Activated CD4-positive, alpha-beta T cell treated with anti-CD3 and anti-CD28 coated beads, Interleukin-2, amount 50 U/mL, for 48 hours (primary cell): ENCODE results near the gene KNCN.

Experiments
- DNase-seq, 2 experiments: peaks; one replicate each; pipeline ENCODE4 v3.0.0-alpha.2; 2020

KNCN gene

GRCh38 chr1:46543761-46544560 is 7.5 kb downstream of the KNCN start:
- no peak for DNase-seq

GRCh38 chr1:46543382-46543760 is 8.1 kb downstream of the KNCN start:
- DNase-seq, result no peak

- DNase-seq, result no peak
These were observed 11.5 kb downstream of the KNCN start for GRCh38 chr1:46539972-46540371.

- no peak for DNase-seq
These were observed 13.3 kb downstream of the KNCN start for GRCh38 chr1:46538147-46538546.

GRCh38 chr1:46537651-46538050 is 13.8 kb downstream of the KNCN start:
- no peak for DNase-seq

GRCh38 chr1:46536527-46536926 is 14.9 kb downstream of the KNCN start:
- no peak for DNase-seq

- DNase-seq, result peak; percentile 41 to 54
These were observed 16.4 kb downstream of the KNCN start for GRCh38 chr1:46535063-46535462.

- DNase-seq, result peak; percentile 35 to 44
These were observed 18.1 kb downstream of the KNCN start for GRCh38 chr1:46533179-46533864.

GRCh38 chr1:46532498-46533178 is 18.8 kb downstream of the KNCN start:
- peak; percentile 75 to 78 for DNase-seq

GRCh38 chr1:46532095-46532494 is 19.4 kb downstream of the KNCN start:
- DNase-seq, result peak in 1 of 2 experiments; percentile 17

- DNase-seq, result no peak
These were observed 20.5 kb downstream of the KNCN start for GRCh38 chr1:46530791-46531409.

- no peak for DNase-seq
These were observed 21.1 kb downstream of the KNCN start for GRCh38 chr1:46530311-46530710.

GRCh38 chr1:46529031-46529630 is 22.3 kb downstream of the KNCN start:
- no peak for DNase-seq

GRCh38 chr1:46528297-46528955 is 23.0 kb downstream of the KNCN start:
- no peak for DNase-seq

GRCh38 chr1:46527474-46528296 is 23.8 kb downstream of the KNCN start:
- DNase-seq, result peak; percentile 85 to 87

- no peak for DNase-seq
These were observed 24.7 kb downstream of the KNCN start for GRCh38 chr1:46526691-46527291.

GRCh38 chr1:46526013-46526690 is 25.3 kb downstream of the KNCN start:
- no peak for DNase-seq

- DNase-seq, result no peak
These were observed 26.0 kb downstream of the KNCN start for GRCh38 chr1:46525253-46525983.

GRCh38 chr1:46524843-46525242 is 26.6 kb downstream of the KNCN start:
- no peak for DNase-seq
